Ramos (cell line): ENCODE results near the gene MKS1.

Experiments used
- in situ Hi-C: fragments of 300-500 bp; cut with MboI; formaldehyde crosslinking; loops from one replicate; pipeline ENCODE4 v1.14.3; 2022; ENCODE audit warnings: low sequenced_read_pairs; ENCODE audit not compliant: unreplicated experiment

Gene MKS1

DNA sequence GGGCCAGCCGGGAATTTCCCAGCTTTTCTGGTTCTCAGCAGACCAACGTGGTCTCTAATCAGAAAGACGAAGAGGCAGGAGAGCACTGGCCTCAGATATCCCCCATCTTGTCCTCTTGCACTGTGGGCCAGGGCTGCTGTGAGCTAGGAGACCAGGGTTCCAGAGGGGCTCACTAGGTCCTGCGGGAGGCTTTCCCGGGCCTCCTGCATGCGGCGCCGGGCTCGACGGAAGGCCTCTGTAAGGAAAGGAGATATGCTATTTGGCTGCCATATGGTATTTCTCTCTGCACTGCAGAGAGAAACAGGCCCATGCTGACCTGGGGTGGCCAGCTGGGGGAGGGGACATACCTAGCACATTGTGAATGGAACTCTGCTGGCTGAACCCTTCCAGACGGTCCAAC, 13.1 kb downstream of the MKS1 start:
- in situ Hi-C loops = no loop called here

DNA sequence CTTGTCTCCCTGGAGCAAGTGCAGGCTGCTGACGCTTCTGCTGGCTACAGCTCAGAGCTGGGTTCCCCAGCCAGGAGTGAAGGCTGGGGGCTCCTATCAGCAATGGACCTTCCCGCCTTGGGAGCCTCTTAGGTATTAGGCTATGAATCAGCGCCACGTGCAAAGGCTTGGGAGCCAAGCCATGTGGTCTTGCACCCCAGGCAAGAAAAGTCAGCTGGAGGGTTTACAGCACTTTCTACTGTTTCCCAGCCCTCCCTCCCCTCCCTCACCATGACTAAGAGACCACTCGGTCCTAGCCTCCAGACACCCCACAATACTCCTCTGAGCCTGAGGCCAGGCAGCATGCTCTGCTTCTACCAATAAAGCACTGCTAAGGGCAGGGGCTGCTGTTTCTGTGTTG, 14.3 kb downstream of the MKS1 start:
- in situ Hi-C loops = no loop called here

DNA sequence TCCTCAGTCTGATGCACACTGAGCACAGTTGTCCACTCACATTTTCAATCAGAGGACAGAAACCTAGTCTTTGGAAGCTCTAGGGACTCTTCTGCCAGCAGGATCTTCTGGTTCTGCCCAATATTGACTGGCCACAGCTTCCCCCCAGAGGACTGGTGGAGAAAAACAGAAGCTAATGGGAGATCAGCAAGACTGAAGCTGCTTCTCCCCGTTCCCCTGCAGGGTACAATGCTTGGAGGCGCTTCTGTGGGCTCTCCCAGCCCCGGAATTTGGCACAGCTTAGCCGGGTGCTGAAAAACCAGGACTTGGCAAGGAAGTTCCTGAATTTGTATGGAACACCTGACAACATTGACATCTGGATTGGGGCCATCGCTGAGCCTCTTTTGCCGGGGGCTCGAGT, 16.2 kb downstream of the MKS1 start:
- in situ Hi-C loops = no loop called here

DNA sequence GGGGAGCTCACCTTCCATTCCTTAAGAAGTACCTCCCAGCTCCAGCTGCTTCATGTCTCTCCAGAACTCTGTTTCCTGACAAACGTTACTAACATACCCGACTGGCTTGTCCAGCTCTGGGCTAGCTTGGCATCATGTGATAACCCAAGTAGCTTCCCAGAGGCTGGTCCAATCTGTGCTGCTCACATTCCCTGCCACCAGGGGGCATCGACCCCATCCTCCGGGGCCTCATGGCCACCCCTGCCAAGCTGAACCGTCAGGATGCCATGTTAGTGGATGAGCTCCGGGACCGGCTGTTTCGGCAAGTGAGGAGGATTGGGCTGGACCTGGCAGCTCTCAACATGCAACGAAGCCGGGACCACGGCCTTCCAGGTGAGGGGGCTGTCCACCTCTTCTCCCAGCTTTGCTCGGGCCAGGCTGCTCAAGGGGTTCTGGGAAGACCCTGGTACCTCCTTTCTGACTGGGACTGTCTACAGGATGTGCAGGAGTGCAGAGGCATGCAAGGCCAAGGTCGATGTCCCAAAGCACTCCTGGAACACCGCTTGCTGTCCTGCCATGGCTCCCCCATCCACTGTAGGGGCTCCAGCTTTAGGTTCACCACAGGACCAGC, 18.9 kb downstream of the MKS1 start:
- in situ Hi-C loops = no loop called here

DNA sequence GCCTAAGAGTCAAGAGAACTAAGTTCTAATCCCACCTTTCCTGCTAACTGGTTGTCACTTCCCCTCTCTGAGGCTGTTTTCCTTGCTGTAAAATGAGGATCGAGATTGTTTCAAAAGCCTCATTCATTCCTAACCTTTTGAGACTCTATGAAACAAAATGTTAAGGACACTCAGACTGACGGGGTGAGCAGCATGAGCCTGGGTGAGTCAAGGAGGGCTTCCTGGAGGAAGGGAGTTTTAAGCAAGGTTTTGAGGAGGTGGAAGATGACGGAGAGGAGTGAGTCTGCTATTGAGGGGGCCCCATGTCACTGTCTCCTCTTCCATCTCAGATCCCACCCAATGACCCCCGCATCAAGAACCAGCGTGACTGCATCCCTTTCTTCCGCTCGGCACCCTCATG, 22.4 kb downstream of the MKS1 start:
- in situ Hi-C loops = no loop called here

DNA sequence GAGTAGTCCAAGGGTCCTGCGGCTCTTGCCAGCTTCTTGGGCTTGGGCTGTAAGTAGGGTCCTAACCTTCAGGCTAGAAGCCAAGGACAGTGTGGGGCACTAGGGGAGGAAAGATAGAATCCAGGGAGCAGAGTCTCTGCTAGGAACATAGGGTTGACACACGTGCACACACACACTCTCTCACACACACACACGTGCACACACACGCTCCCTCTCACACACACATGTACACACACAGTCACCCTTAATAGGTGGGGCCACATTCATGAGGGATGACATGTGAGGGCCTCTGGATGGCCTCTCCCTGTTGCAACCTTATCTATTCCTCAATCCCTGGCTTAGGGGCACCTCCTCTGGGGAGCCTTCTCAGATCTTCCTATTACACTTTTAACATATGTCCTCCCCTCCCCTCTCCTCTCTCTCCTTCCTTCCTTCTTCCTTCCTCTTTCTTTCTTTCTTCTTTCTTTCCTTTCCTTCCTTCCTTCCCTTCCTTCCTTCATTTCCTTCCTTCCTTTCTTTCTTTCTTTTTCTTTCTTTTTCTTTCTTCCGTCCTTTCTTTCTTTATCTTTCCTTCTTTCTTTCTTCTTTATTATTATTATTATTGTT, 23.4 kb downstream of the MKS1 start:
- in situ Hi-C loops = no loop called here

DNA sequence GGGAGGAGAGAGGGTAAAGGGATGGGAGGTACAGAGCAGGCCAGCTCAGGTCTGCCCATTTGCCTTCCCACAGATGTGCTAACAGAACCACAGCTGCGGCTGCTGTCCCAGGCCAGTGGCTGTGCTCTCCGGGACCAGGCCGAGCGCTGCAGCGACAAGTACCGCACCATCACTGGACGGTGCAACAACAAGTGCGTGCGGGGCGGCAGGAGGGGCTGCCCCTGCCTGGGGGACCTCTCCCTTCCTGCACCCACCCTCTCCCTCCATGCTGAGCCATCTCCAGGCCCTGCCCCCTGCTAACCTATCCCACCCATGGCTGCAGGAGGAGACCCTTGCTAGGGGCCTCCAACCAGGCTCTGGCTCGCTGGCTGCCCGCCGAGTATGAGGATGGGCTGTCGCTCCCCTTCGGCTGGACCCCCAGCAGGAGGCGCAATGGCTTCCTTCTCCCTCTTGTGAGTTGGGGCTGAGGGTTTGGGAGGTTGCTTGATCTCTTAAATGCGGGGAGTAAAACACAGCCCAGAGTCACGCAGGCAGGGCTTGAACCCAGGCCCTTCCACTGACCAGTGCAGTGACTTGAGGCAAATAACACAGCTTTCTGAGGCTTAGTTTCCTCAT, 25.3 kb downstream of the MKS1 start:
- in situ Hi-C loops = no loop called here

DNA sequence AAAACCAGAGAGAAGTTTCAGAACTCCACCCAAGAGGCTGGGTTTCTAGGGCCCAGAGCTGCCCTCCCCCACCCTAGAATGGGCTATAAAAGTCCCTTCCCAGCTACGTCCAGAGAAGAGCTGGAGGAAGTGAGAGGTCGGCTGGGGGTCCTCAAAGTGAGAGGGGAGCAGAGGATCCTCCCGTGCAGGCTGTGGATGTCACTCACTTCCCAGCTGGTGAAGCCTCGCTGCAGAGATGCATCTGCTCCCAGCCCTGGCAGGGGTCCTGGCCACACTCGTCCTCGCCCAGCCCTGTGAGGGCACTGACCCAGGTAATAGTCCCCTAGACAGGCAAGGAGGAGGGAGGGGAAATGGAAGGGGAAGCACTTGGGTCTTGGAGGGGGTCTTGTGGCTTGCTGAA, 26.4 kb downstream of the MKS1 start, which contains the start of gene EPX:
TSS of gene EPX (plus strand) at position 115 of the 400 bp plus-strand sequence. CDS start at position 236, 121 bp downstream.
- in situ Hi-C loops = no loop called here

DNA sequence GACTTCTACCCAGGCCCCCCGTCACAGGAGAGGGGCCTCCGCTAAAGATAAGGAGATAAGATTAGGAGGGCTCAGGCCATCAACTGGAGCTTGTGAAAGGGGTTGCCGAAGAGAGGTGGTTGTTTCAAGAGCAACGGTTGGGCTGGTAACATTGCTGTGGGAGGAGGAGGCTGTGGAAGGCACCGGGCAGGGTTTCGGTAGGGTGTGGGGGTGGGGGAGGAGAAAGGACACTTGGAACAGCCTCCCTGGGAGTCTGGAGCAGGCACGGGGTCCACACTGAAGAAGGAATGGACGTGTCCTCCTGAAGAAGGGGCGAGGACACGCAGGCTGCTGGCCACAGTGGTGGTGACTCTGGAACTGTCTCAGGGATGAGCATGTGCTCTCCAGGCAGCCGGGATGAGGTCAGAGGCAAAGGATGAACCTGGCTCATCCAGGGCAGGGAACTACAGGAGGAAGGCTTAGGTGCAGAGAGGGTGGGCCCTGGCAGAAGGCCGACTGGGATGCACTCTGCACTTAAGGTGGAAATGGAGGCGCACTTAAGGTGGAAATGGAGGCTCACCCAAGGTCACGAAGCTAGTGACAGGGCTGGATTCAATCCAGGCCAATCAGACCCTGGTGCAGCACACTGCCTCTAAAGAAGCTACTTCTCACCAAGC, 27.7 kb downstream of the MKS1 start:
- in situ Hi-C loops = no loop called here

DNA sequence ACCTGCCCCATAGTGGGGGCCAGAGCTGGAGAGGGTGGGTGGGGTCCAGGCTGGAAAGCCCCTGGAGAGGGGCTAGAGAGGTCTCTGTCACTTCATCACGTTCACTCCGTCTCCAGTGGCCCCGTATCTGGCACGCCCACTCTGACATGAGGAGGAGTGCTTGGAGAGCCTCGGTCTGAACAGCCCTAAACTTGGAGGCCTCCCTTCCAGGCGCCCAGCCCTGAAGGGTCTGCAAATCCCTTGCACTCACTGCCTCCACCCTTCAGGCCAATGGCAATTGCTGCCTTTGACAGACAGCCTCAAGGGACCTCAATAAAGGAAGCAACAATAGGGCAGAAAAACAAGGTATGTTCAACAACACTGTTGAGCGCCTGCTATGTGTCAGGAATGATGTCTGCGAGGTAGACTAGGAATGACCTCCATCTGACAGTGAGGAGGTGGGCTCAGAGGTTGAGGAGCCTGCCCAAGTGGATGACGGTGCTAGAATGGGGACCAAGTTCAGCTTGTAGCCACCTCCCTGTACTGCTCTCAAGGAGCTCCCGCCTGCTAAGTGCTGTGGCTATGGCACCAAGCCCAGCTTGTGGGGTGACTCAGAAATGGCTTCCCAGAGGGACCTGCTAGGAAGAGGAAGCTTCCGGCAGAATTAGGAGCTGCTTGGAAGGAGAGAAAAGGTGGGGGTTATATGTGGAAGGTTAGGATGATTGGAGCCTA, 29.5 kb downstream of the MKS1 start:
- in situ Hi-C loops = no loop called here

DNA sequence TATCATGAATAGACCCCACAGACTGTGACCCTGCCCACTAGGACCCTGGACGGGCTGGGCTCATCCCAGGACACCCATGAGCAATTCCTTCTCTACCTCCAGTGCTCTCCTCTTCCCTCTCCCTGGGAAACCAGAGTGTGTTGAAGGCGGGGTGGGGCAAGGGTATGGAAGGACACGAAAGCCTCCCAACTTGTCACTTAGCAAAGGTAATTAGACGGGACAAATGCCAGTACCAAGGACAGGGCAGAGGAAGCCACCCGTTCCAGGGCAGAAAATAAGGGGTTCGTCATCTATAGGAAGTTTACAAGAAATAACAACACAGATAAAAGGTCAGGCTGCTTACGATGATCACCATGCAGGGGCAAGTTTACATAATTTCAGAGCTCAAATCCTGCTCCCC, 31.4 kb downstream of the MKS1 start:
- in situ Hi-C loops = no loop called here

DNA sequence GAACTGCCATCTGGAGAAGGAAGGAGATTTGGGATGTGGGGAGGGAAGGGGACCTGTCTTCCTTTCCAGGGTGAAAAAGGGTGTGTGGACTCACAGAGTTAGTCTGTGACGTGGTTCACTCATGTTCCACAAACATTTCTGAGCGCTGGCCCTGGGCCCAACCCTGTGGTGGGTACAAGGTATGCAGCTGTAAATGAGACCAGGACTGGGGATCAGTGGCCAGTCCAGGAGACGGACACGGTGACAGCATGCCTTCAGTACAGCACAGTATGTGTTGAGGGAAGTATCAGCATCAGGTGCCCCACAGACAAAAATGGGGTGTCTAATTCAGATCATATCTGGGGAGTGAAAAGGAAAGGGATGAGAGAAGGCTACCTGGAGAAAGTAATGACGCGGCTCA, 32.0 kb downstream of the MKS1 start:
- in situ Hi-C loops = no loop called here

DNA sequence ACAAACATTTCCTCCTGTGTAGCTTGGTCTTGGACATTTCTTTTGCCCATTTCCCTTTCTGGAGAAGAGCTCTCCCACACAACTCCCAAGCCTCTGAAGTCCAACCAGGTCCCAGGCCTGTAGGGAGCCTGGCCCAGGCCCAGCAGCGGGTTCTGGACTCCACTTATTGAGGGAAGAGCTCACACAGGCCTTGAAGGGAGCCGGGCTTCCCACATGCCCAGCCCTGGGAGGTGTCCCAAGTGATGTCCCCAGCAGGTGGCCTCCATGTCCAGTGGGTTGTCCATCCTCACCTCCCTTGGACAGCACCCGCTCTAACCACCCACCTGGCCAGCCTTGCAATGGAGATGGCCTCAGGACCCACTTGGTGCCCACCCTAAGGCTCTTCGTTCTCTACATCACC, 32.5 kb downstream of the MKS1 start:
- in situ Hi-C loops = no loop called here

DNA sequence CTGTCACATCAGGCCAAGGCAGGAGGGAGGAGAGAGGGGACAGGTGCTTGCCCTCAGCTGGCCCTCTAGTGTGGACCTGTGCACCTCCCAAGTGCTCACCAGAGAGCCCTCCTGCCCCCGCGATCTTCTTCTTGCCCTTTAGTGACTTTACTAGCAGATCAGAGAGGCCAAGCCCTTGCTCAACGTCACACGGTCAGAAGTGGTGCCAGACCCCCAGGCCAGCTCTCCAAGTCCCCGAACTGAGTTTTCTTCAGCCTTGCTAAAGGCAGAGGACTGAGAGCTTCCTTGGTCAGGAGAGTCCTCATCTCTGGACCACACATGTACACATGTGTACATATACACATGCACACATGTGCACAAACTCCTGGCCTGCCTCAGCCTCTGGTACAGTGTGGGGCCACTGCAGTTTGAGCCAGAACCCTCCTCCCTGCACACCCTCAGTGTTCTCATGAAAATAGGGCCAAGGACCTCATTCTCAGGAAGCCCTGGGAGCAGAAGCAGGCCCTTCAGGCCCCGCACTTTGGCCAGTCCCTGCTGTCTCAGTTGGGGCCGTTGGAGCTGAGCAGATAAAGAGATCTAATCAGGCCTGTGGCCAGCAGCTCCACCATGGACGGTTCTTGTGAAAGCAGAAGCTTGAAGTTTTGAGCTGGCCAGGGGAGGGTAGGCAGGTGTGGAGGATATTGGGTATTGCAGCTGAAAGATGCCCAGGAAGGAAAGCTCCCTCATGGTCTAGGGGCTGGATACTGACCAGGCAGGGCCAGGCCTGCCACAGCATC, 33.9 kb downstream of the MKS1 start:
- in situ Hi-C loops = no loop called here

DNA sequence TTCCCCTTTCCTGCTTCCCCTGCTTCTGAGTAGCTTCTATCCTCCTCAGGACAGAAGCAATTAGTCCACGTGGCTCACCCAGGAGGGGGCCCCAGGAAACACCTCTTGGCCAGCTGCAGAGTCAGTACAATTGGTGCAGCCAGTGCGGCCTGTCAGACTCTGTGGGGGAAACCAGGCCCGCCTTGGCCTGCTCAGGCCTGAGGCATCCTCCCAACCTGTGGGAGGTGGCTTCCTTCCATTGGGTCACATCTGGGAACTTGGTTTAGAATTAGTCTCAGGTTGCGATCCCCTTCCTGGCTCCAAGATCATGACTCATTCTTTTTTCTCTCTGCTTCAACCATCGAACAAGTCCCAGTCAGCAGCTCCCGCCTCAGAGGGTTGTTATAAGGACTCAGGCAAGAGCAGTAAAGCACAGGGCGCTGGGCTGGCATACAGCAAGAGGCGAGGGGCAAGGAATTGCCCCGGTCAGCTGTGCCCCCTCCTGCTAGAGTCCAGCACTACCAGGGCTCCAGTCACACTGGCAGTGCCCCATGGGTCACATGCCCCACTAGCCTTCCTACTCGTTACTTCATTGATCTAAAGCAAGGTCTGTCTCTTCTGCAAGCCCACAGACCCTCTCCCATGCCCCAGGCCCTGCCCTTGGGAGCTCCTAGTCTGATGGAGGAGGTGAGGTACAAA, 34.6 kb downstream of the MKS1 start:
- in situ Hi-C loops = no loop called here

DNA sequence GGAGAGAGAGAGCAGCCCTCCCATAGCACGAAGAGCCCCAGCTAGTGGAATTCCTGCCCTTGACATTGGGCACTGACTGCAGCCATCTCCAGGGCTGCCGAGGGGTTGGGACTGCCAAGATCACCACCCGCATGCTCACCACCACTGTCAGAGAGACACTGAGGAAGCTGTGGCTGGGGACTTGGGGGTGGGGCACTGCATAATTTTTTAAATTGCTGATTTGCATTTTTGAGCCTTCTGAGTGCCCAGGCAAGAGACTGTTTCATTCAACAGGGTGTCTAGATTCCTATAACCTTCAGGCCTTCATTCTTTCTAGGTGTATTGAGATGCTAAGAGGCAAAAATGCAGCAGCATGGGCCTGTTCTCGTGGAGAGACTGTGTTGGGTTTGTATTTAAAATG, 35.5 kb downstream of the MKS1 start:
- in situ Hi-C loops = no loop called here

DNA sequence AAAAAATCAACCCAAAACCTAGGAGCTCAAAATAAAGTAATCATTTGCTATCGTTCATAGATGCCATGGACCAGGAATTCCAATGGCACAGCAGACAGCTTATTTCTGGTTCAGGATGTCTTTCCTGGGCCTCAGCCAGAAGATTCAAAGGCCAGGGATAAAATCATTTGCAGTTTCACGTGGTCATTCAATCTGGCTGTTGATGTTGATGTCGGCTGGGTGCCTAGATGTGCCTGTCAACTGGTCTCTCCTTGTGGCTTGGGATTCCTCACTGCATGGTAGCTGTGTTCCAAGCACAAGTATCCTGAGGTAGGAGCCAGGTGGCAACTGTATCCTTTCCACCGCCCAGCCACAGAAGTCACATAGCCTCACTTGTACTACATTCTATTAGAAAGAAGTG, 37.3 kb downstream of the MKS1 start:
- in situ Hi-C loops = no loop called here

DNA sequence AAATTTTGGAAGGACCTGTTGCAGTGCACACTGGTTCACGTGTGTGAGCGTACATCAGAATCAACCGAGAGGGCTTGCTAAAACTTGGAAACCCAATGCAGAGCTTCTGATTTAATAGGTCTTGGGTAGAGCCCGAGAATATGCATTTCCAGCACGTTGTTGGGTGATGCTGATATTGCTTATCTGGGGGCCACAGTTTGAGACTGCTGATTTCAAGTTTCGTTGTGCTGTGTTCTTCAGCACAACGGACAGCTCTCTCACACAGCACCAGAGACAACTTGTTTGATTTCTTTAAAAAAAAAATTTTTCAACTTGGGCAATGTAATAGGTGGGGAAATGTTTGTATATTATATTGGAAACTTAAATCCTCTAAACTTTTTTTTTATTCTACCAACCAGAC, 42.9 kb downstream of the MKS1 start:
- in situ Hi-C loops = no loop called here

DNA sequence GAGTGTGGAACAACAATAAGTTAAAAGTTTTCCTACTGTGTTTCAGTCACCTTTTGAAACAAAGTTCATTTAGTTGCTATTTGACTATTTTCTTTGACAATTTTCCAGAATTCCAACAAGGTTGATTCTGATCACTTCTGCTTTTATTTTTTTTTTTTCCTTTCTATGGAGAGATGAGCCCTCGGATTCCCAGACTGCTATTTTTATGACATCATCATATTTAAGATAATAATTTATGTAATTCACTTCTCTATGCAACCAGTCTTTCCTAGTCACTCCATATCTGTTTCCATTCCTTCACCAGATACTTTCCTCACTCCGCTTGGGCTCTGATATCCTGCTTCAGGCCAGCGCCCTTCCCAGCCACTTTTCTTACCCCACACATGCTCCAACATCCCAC, 44.2 kb downstream of the MKS1 start:
- in situ Hi-C loops = no loop called here
